T follicular helper cell (primary cell): ENCODE results near the gene RBM14.
A peak's percentile ranks its signal among the peaks of the same experiment; 100 is the strongest.
"Not testable (repeated sequence)": the region's sequence is repeated elsewhere in the genome, so short reads cannot be mapped to it uniquely, and the experiment has no call there.

Source experiments
- DNase-seq: peaks from one replicate; pipeline ENCODE4 v3.0.0-alpha.2; 2020; ENCODE audit warnings: low read depth
- total RNA-seq, 2 experiments: gene quantifications; one replicate each; lab custom pipeline; 2026; lab: John Stamatoyannopoulos, UW

Gene RBM14
- total RNA-seq = 96.8 to 127 reads per million in 2 experiments

GRCh38 chr11:66616379-66617154, at the start of gene RBM14:
TSS of gene RBM14 (plus strand) at chr11:66616630. CDS start at chr11:66616721, 91 bp downstream.
- DNase-seq = peak; percentile 98

- DNase-seq = no peak
Measured at GRCh38 chr11:66567787-66568123, 48.7 kb upstream of the RBM14 start.

GRCh38 chr11:66568124-66568916, 48.1 kb upstream of the RBM14 start, which contains the start of gene CTSF:
TSS of gene CTSF (minus strand) at chr11:66568606. CDS start at chr11:66568486, 120 bp downstream.
- peak; percentile 56 for DNase-seq

GRCh38 chr11:66569076-66569475, 47.4 kb upstream of the RBM14 start:
- DNase-seq = no peak

GRCh38 chr11:66570079-66570849, 46.2 kb upstream of the RBM14 start:
- no peak for DNase-seq

GRCh38 chr11:66570850-66571180, 45.6 kb upstream of the RBM14 start:
- no peak for DNase-seq

- DNase-seq = peak; percentile 70
Measured at GRCh38 chr11:66579017-66579606, 37.3 kb upstream of the RBM14 start.

- DNase-seq = no peak
Measured at GRCh38 chr11:66580803-66581202, 35.6 kb upstream of the RBM14 start.

- DNase-seq = no peak
Measured at GRCh38 chr11:66581261-66581660, 35.2 kb upstream of the RBM14 start.

- DNase-seq = not testable (repeated sequence)
Measured at GRCh38 chr11:66582565-66583147, 33.8 kb upstream of the RBM14 start.

GRCh38 chr11:66585447-66585846, 31.0 kb upstream of the RBM14 start:
- DNase-seq = not testable (repeated sequence)

GRCh38 chr11:66586136-66586535, 30.3 kb upstream of the RBM14 start:
- no peak for DNase-seq

GRCh38 chr11:66589315-66589714, 27.1 kb upstream of the RBM14 start:
- DNase-seq = not testable (repeated sequence)

GRCh38 chr11:66589996-66590675, 26.3 kb upstream of the RBM14 start:
- no peak for DNase-seq

GRCh38 chr11:66591175-66591574, 25.3 kb upstream of the RBM14 start:
- no peak for DNase-seq

- peak; percentile 98 for DNase-seq
Measured at GRCh38 chr11:66592457-66593302, 23.8 kb upstream of the RBM14 start, which contains the start of the genes CCDC87 and CCS. TSS of gene CCDC87 (minus strand) at chr11:66593063. CDS start at chr11:66593015, 48 bp downstream. TSS of gene CCS (plus strand) at chr11:66593185. CDS start at chr11:66593262, 77 bp downstream.

GRCh38 chr11:66593303-66593635, 23.2 kb upstream of the RBM14 start:
- no peak for DNase-seq

- DNase-seq = no peak
Measured at GRCh38 chr11:66593650-66594049, 22.8 kb upstream of the RBM14 start.

GRCh38 chr11:66595245-66595904, 21.1 kb upstream of the RBM14 start:
- no peak for DNase-seq
